CD4-positive, alpha-beta T cell treated with Interleukin-12 subunit alpha and Interleukin-12 subunit beta, for 1 hour (primary cell): ENCODE data around the gene DEXI.
A peak's percentile ranks its signal among the peaks of the same experiment; 100 is the strongest.

ENCODE experiments used
- DNase-seq: peaks from one replicate; pipeline ENCODE4 v3.0.0-alpha.2; 2020

The DEXI gene

DNA sequence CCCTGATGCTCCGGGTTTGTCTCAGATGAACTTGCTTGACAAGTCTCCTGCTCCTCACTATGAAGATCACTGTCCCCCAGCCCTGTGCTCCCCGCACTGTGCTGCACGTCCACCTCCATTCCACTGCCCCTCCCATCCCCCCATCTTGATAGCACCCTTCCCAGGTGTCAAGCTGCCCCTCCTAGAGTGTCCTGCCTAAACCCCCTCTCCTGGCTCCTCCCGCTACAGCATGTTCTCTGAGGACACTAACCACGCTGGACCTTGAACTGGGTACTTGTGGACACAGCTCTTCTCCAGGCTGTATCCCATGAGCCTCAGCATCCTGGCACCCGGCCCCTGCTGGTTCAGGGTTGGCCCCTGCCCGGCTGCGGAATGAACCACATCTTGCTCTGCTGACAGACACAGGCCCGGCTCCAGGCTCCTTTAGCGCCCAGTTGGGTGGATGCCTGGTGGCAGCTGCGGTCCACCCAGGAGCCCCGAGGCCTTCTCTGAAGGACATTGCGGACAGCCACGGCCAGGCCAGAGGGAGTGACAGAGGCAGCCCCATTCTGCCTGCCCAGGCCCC, 18.5 kb downstream of the DEXI start:
- DNase-seq = no peak

DNA sequence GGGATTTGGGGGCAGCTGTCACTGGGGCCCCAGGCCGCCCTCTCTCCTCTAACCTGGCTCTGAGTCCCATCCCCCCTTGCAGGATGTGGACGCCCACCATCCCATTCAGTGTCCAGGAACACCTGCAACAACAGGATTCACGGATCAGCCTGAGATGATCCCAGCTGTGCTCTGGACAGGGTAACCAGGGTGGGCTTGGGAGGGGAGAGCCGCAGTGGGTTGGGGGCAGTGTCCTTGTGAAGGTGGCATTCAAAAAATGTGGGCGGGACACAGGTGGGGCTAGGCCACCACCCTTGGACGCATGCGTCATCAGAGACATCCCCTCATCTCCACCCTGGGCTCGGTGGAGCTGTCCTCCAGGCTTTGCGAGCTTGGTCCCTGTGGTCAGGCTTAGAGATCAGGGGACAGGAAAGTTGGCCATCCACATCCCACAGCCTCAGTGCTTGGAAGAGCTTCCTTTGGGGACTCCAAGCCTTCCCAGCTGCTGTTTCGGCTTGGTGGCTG, 19.1 kb downstream of the DEXI start:
- DNase-seq = no peak

DNA sequence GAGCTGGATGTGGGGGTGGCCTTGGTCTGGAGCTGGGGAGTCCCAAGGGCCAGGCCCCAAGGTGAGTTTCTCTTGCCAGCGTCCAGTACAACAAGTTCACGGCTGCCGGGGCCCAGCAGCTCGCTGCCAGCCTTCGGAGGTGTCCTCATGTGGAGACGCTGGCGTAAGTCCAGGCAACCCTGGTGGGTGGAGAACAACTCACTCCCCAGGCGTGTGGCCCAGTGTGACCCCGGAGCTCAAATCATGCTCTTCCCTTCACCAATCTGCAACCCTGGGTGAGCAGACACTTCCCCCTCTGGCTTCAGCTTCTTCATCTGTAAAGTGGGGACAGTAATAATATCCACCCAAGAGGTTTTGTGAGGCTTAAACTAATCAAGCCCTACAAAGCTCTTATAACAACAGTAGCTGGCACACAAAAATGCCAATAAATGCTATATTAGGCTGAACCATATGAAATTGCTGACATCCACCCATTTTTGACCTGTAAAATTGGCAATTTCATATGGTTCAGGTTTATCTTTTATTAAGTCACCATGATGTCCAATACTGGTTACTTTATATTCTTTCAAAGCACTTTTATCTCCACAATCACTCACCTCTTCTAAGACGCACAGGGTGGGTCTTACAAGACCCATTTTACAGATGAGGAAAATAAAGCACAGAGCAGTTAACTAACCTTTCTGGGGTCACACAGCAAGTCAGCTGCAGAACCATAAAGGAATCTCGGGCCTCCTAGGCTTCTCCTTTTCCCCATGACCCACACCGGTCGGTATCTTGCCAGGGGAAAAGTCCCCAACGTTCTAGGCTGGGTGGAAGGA, 19.7 kb downstream of the DEXI start:
- DNase-seq = no peak

DNA sequence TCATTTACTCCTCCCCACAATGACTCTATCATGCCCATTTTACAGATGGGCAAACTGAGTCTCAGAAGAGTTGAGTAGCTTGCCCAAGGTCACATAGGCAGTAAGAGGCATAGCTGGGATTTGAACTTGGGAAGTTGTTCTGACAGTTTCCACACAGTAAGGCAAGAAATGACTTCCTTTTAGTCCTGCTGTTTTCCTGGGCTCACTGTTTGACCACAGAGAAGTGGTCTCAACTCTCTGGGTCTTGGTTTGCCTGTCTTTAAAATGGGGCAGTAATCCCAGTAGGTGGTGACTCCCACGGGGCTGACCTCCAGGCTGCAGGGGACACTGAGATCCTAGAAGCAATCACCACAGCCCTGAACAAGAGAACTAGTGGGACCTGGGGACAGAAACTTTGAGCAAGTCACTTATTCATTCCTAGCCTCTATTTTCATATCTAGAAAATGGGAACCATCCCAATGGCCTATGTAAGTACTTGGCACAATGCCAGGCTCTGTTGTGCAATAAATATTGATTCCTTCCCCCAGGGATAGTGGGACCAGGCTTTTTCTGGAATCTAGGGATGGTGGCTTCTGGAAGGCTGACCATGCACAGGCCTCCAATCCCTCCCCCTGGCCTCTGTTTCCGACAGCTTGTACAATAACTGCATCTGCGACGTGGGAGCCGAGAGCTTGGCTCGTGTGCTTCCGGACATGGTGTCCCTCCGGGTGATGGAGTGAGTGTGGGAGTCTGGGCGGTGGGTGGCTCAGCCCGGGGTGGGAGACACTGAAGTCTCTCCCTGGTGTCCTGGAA, 20.5 kb downstream of the DEXI start:
- DNase-seq = no peak

- no peak for DNase-seq
Observed at GRCh38 chr16:10920726-10921427, 21.4 kb downstream of the DEXI start.

DNA sequence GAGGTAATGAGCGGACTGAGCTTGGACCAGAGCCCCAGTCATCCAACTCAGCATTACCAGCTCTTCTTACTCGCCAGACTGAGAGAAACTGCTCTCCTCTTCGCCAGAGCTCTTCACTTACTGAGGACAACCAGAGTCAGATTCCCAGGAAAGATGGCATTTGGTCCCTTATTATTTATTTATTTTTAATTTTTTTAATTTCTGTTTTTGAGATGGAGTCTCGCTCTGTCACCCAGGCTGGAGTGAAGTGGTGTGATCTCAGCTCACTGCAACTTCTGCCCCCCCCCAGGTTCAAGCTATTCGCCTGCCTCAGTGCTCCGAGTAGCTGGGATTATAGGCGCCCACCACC, 23.3 kb downstream of the DEXI start:
- DNase-seq = no peak

DNA sequence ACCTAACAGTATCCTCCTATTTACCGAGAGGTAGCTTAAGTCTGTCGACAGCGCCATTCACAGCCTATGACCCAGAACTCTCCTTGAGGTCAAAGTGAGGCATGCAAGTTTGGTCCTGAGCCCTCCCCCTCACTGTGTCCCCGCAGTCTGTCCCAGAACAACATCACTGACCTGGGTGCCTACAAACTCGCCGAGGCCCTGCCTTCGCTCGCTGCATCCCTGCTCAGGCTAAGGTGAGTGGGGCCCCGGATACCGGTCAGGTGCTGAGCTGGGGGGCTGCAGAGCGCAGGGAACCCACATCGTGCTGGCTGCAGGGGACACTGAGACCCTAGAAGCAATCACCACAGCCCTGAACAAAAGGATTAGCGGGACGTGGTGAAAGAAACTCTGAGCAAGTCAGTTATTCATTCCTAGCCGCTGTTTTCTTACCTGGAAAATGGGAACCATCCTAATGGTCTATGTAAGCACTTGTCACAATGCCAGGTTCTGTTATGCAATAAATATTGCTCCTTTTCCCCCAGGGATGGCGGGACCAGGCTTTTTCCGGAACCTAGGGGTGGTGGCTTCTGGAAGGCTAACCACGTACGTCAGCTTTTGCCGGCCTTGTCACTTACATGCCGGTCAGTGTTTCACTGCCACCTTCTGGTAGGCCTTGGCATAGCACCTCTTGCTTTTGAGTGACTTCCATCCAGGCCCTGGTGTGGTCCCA, 23.8 kb downstream of the DEXI start:
- peak; percentile 83 for DNase-seq

DNA sequence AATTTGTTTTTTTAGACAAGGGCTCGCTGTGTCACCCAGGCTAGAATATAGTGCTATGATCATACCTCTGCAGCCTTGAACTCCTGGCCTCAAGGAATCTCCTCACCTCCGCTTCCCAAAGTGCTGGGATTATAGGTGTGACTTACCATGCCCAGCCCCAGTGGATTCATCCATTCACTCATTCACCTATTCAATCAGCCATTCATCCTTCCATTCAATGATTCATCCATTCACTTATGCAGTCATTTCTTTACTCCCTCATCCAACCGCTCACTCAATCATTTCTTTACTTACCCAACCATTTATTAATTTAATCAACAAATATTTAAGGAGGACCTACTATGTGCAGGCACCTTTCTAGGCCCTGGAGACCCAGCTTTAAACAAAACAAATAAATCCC, 25.7 kb downstream of the DEXI start:
- DNase-seq = no peak

DNA sequence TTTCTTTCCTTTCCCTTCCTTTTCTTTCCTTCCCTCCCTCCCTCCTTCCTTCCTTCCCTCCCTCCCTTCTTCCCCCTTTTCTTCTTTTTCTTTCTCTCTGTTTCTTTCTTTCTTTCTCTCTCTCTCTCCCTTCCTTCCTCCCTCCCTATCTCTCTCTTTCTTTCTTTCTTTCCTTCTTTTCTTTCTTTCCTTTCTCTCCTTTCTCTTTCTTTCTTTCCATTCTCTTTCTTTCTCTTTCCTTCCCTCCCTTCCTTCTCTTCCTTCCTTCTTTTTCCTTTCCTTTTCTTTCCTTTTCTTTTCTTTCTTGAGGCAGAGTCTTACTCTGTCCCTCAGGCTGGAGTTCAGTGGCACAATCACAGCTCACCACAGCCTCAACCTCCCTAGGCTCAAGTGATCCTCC, 31.0 kb downstream of the DEXI start:
- no peak for DNase-seq

- DNase-seq = no peak
Observed at GRCh38 chr16:10907757-10908045, 34.6 kb downstream of the DEXI start.

DNA sequence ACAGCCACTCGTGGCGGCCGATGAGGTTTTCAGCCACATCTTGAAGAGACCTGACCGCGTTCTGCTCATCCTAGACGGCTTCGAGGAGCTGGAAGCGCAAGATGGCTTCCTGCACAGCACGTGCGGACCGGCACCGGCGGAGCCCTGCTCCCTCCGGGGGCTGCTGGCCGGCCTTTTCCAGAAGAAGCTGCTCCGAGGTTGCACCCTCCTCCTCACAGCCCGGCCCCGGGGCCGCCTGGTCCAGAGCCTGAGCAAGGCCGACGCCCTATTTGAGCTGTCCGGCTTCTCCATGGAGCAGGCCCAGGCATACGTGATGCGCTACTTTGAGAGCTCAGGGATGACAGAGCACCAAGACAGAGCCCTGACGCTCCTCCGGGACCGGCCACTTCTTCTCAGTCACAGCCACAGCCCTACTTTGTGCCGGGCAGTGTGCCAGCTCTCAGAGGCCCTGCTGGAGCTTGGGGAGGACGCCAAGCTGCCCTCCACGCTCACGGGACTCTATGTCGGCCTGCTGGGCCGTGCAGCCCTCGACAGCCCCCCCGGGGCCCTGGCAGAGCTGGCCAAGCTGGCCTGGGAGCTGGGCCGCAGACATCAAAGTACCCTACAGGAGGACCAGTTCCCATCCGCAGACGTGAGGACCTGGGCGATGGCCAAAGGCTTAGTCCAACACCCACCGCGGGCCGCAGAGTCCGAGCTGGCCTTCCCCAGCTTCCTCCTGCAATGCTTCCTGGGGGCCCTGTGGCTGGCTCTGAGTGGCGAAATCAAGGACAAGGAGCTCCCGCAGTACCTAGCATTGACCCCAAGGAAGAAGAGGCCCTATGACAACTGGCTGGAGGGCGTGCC, 35.1 kb downstream of the DEXI start:
- no peak for DNase-seq

DNA sequence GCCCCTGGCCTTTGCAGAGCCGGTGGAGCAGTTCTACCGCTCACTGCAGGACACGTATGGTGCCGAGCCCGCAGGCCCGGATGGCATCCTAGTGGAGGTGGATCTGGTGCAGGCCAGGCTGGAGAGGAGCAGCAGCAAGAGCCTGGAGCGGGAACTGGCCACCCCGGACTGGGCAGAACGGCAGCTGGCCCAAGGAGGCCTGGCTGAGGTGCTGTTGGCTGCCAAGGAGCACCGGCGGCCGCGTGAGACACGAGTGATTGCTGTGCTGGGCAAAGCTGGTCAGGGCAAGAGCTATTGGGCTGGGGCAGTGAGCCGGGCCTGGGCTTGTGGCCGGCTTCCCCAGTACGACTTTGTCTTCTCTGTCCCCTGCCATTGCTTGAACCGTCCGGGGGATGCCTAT, 35.8 kb downstream of the DEXI start:
- DNase-seq = no peak

GRCh38 chr16:10902999-10903398, 39.3 kb downstream of the DEXI start:
- DNase-seq = no peak

- no peak for DNase-seq
Observed at GRCh38 chr16:10897134-10897533, 45.1 kb downstream of the DEXI start.

GRCh38 chr16:10896723-10897122, 45.5 kb downstream of the DEXI start:
- no peak for DNase-seq

GRCh38 chr16:10896165-10896564, 46.1 kb downstream of the DEXI start:
- DNase-seq = no peak

DNA sequence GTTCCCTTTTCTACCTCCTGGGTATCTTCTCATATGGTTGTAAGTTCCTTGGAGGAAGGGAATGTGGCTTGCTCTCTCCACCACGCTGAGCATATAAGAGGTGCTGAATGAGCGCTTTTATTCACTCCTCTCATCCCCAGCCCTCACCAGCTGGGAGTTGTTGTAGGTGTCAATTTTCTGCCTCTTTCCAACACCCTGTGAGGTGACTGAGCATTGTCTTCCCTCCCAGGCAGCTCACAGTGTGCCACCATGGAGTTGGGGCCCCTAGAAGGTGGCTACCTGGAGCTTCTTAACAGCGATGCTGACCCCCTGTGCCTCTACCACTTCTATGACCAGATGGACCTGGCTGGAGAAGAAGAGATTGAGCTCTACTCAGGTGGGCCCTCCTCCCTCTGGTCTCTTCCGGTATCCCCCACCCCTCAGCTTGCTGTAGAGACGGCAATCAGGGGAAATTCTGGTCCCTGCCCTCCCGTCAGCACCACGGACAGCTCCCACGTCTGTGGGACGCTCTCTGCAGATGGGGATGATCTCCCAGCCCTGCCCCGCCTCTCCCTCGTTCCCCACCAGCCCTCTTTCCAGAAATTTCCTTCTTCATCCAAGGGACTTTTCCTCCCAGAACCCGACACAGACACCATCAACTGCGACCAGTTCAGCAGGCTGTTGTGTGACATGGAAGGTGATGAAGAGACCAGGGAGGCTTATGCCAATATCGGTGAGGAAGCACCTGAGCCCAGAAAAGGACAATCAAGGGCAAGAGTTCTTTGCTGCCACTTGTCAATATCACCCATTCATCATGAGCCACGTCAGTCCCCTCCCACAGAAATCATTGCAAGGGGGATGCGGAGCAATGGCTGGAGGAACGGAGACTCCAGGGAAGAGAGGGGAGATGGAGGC, 47.0 kb downstream of the DEXI start:
- DNase-seq = no peak

DNA sequence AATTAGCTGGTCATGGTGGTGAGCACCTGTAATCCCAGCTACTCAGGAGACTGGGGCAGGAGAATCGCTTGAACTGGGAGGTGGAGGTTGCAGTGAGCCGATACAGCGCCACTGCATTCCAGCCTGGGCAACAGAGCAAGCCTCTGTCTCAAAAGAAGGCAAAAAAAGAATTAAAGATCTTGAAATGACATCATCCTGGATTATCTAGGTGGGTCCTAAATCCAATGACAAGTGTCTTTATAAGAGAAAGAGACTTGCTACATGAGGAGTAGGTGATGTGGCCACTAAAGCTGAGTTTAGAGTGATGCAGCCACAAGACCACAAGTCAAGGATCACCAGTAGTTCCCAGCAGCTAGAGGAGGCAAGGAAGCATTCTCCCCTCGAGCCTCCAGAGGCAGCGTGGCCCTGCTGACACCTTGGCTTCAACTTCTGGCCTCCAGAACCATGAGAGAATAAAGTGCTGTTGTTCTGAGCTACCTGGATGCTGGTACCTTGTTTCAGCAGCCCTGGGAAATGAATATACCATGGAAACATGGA, 49.4 kb downstream of the DEXI start:
- DNase-seq = no peak

- no peak for DNase-seq
Observed at GRCh38 chr16:10889855-10890254, 52.4 kb downstream of the DEXI start.

GRCh38 chr16:10888320-10888937, 53.8 kb downstream of the DEXI start:
- no peak for DNase-seq
